Loucy (cell line): ENCODE data around the gene NXT1.

Experiments used
- H2AFZ ChIP-seq: fragments of 200-600 bp; sonication (generic); 2 replicates; pipeline ENCODE4 v1.6.0; 2016; ENCODE audit warnings: antibody characterized with exemption, mild to moderate bottlenecking, low read length, moderate library complexity
- H3F3A ChIP-seq: fragments of 200-600 bp; 2 replicates; pipeline ENCODE4 v1.6.0; 2016; ENCODE audit warnings: antibody characterized with exemption, low read depth, mild to moderate bottlenecking
- H3K27me3 ChIP-seq: fragments of 200-600 bp; sonication (generic); 2 replicates; pipeline ENCODE4 v1.6.1; 2014; ENCODE audit warnings: low read length, mild to moderate bottlenecking; ENCODE audit not compliant: insufficient read depth, poor library complexity, severe bottlenecking
- H3K36me3 ChIP-seq: fragments of 200-600 bp; sonication (generic); 2 replicates; pipeline ENCODE4 v1.6.1; 2016; ENCODE audit warnings: low read length; ENCODE audit not compliant: insufficient read depth
- H3K4me1 ChIP-seq: fragments of 200-600 bp; sonication (generic); 2 replicates; pipeline ENCODE4 v1.5.1; 2014; ENCODE audit warnings: low read length, mild to moderate bottlenecking; ENCODE audit not compliant: insufficient read depth, poor library complexity, severe bottlenecking
- H3K4me2 ChIP-seq: fragments of 200-600 bp; sonication (generic); 2 replicates; pipeline ENCODE4 v1.6.0; 2014; ENCODE audit warnings: antibody characterized with exemption, low read length, low read depth, mild to moderate bottlenecking; ENCODE audit not compliant: poor library complexity, severe bottlenecking
- H3K4me3 ChIP-seq: fragments of 200-600 bp; sonication (generic); 2 replicates; pipeline ENCODE4 v1.5.1; 2014; ENCODE audit warnings: low read length, mild to moderate bottlenecking, mixed read lengths; ENCODE audit not compliant: poor library complexity, severe bottlenecking
- H3K79me2 ChIP-seq: fragments of 200-600 bp; sonication (generic); 2 replicates; pipeline ENCODE4 v1.6.1; 2014; ENCODE audit warnings: low read length; ENCODE audit not compliant: insufficient read depth
- H3K9ac ChIP-seq: fragments of 200-600 bp; sonication (generic); 2 replicates; pipeline ENCODE4 v1.6.0; 2014; ENCODE audit warnings: mild to moderate bottlenecking, low read depth, low read length, moderate library complexity; ENCODE audit not compliant: poor library complexity, severe bottlenecking
- H3K9me2 ChIP-seq: fragments of 200-600 bp; sonication (generic); replicated peaks from 2 replicates; pipeline ENCODE4 v1.6.1; 2016; ENCODE audit warnings: low read depth, low read length, mixed read lengths
- H3K9me3 ChIP-seq: fragments of 200-600 bp; sonication (generic); 2 replicates; pipeline ENCODE4 v1.6.1; 2014; ENCODE audit warnings: mild to moderate bottlenecking, antibody characterized with exemption, low read length, low read depth; ENCODE audit not compliant: insufficient read depth
- H4K20me1 ChIP-seq: fragments of 200-600 bp; sonication (generic); 2 replicates; pipeline ENCODE4 v1.6.0; 2014; ENCODE audit warnings: antibody characterized with exemption, low read length, mild to moderate bottlenecking; ENCODE audit not compliant: insufficient read depth, poor library complexity, severe bottlenecking
- CTCF ChIP-seq: fragments of 200-600 bp; sonication (generic); conservative IDR thresholded peaks from 2 replicates; pipeline ENCODE4 v1.5.1; 2014; ENCODE audit warnings: mild to moderate bottlenecking, antibody characterized with exemption, low read length
- EZH2phosphoT487 ChIP-seq: fragments of 200-600 bp; IDR thresholded peaks from 2 replicates; pipeline ENCODE4 v1.6.1; 2018; ENCODE audit warnings: antibody characterized with exemption, mild to moderate bottlenecking, moderate library complexity, borderline replicate concordance

Gene NXT1

DNA sequence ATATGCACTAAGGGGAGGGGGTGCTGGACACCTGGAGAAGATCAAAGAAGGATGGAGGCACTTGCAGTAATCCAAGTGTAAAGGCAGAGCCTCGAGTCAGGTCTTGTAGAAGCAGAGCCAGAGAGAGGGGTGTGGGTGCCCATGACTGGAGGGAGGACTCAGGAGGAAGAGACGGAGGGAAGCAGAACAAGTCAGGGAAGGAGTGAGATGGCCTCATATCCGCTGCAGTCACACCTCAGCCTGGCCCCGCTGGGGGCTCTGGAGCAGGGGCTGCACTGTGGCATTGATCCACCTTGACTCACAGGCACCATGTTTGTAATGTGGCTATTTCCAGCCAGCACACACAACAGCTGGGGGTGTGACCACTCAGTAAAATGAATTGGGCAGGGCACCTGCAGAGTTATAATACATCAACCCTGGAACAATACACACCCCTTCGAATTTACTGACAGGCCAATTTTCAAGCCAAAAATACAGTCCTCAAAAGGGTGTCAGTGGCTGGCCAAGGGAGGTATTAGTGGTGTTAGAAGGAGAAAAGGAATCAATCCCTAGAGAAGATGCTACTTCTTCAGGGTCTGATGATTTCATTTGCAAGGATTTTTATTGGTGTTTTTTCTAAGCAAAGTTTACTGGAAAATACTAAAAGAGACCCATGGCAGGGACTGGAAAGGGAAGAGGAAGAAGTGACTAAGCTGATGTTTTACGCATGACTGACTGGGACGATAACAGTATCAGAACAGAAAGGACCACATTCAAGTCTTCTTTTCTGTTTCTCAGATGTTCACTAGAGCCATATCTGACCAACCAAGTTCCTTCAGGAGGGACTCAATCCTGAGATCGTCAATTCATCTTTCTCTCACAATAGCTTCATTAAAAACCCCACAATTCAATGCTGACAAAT lies 18.9 kb upstream of the NXT1 start:
- Histone ChIP-seq H3K36me3 (no peaks in the 10 kb centered on the region), H4K20me1 (no peaks in the 10 kb centered on the region), H3K4me3 (no peak overlapping the region), H3F3A (no peaks in the 10 kb centered on the region), H3K79me2 (no peaks in the 10 kb centered on the region), H3K9me2 (no peaks in the 10 kb centered on the region), H2AFZ (no peak overlapping the region), H3K27me3 (no peaks in the 10 kb centered on the region), H3K9me3 (no peaks in the 10 kb centered on the region; the same call in 1 of the 2 replicates), H3K4me2 (no peak overlapping the region), H3K9ac (no peak overlapping the region), H3K4me1 (peaks cover 3% of the 10 kb centered on the region)
- TF ChIP-seq EZH2phosphoT487 (no peak), CTCF (no peak)

GRCh38 chr20:23332467-23332866 lies 18.1 kb upstream of the NXT1 start:
- H3K36me3 ChIP-seq, result no peaks in the 10 kb centered on the region
- H3K4me2 ChIP-seq, result no peak overlapping the region
- no peaks in the 10 kb centered on the region for H3K79me2 ChIP-seq
- H4K20me1 ChIP-seq, result no peaks in the 10 kb centered on the region
- H3K9me3 ChIP-seq, result no peaks in the 10 kb centered on the region; the same call in 1 of the 2 replicates
- TF ChIP-seq CTCF (no peak), EZH2phosphoT487 (no peak)
- no peak overlapping the region for H3K4me3 ChIP-seq
- no peaks in the 10 kb centered on the region for H3K9me2 ChIP-seq
- H3K27me3 ChIP-seq, result no peaks in the 10 kb centered on the region
- H2AFZ ChIP-seq, result no peak overlapping the region
- H3K4me1 ChIP-seq, result peaks cover 3% of the 10 kb centered on the region
- no peaks in the 10 kb centered on the region for H3F3A ChIP-seq
- H3K9ac ChIP-seq, result no peak overlapping the region

GRCh38 chr20:23334111-23334510 lies 16.5 kb upstream of the NXT1 start:
- no peaks in the 10 kb centered on the region for H3K9me2 ChIP-seq
- H3K36me3 ChIP-seq, result no peaks in the 10 kb centered on the region
- H4K20me1 ChIP-seq, result no peaks in the 10 kb centered on the region
- H3F3A ChIP-seq, result no peaks in the 10 kb centered on the region
- H3K9me3 ChIP-seq, result no peaks in the 10 kb centered on the region; the same call in 1 of the 2 replicates
- no peak overlapping the region for H3K4me2 ChIP-seq
- H3K4me1 ChIP-seq, result peaks cover 3% of the 10 kb centered on the region
- no peaks in the 10 kb centered on the region for H3K79me2 ChIP-seq
- TF ChIP-seq EZH2phosphoT487 (no peak), CTCF (no peak)
- H3K9ac ChIP-seq, result no peak overlapping the region
- no peak overlapping the region for H2AFZ ChIP-seq
- H3K4me3 ChIP-seq, result no peak overlapping the region
- no peaks in the 10 kb centered on the region for H3K27me3 ChIP-seq
